Astrocyte of the spinal cord (primary cell): ENCODE data around the gene TWF2.

Experiments used
- DNase-seq: peaks from one replicate; pipeline ENCODE4 v3.0.0; 2011; ENCODE audit warnings: low read depth, low spot score
- H3K4me3 ChIP-seq: 2 replicates; pipeline ENCODE4 v1.5.1; 2011; ENCODE audit warnings: low read depth, mild to moderate bottlenecking, low read length, moderate library complexity
- in situ Hi-C: cut with HindIII; loops from 2 replicates; pipeline ENCODE4 v1.10.0; 2017; ENCODE audit warnings: low sequenced_read_pairs
- TF ChIP-seq, protein P1 (sequence below): IDR thresholded peaks from 2 replicates; pipeline ENCODE4 v1.5.1; 2012; ENCODE audit warnings: low read depth, mild to moderate bottlenecking, low read length, inconsistent platforms

The TWF2 gene

DNA sequence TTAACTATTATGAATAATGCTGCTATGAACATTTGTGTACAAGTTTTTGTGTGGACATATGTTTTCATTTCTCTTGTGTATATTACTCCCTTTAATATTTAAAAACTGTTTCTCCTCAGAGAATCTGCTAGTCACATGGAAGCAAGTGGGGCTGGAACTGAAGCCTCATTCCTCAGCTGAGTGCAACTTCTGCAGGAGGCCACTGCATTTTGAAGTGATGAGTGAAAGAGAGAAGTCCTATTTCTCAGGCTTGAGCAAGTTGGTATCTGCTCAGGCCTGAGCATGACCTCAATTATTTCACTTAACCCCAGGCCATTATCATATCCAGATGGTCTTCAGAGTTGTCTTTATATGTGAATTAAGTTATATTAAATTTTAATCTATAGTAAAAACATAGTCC lies 25.1 kb downstream of the TWF2 start:
- H3K4me3 ChIP-seq: no peak overlapping the region
- in situ Hi-C loops: no loop called here
- DNase-seq: no peak
- TF ChIP-seq, protein P1, sequence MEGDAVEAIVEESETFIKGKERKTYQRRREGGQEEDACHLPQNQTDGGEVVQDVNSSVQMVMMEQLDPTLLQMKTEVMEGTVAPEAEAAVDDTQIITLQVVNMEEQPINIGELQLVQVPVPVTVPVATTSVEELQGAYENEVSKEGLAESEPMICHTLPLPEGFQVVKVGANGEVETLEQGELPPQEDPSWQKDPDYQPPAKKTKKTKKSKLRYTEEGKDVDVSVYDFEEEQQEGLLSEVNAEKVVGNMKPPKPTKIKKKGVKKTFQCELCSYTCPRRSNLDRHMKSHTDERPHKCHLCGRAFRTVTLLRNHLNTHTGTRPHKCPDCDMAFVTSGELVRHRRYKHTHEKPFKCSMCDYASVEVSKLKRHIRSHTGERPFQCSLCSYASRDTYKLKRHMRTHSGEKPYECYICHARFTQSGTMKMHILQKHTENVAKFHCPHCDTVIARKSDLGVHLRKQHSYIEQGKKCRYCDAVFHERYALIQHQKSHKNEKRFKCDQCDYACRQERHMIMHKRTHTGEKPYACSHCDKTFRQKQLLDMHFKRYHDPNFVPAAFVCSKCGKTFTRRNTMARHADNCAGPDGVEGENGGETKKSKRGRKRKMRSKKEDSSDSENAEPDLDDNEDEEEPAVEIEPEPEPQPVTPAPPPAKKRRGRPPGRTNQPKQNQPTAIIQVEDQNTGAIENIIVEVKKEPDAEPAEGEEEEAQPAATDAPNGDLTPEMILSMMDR: no peak

DNA sequence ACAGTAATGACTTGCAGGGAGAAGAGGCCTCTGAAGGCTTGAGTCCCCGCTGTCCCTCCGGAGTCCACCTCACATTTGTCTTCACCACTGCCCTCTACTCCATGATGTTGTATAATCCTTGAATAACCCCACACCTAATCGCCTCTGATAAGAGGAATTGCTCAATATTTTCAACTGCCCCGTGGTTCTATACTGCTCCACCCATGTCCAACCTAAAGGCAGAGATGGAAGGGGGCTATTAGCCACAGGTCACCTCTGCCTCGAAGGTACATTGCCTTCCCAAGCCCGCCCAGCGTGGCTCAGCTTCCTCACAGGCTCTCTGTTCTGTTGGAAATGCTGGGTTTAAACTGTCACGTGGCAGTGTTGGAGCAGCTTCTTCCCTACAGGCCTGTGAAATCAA lies 26.0 kb downstream of the TWF2 start:
- no peak overlapping the region for H3K4me3 ChIP-seq
- in situ Hi-C loops: no loop called here
- TF ChIP-seq, protein P1: no peak
- no peak for DNase-seq

DNA sequence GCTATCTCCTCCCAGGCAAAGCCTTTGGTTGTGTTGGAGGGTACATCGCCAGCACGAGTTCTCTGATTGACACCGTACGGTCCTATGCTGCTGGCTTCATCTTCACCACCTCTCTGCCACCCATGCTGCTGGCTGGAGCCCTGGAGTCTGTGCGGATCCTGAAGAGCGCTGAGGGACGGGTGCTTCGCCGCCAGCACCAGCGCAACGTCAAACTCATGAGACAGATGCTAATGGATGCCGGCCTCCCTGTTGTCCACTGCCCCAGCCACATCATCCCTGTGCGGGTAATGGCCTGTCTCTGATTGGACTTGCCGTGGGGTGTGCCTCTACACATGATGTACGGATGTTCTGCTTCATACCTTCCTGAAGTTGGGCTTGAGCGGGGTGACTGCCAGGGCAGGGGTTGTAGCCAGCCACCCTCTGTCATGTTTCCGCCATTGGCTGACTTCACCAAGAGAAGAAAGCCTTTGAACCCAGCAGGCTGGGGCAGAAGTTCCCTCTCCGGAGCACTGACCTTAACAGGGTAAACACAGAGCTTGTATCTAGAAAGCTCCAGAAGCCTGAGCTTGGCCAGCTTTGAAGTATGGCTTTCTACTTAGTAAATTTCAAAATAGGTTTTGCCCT lies 27.6 kb downstream of the TWF2 start:
- in situ Hi-C loops: no loop called here
- H3K4me3 ChIP-seq: no peak overlapping the region
- no peak for DNase-seq
- TF ChIP-seq, protein P1: no peak

- H3K4me3 ChIP-seq: no peak overlapping the region
- no peak for DNase-seq
- in situ Hi-C loops: no loop called here
- TF ChIP-seq, protein P1: no peak
Observed at GRCh38 chr3:52210550-52211046, 28.4 kb downstream of the TWF2 start.

DNA sequence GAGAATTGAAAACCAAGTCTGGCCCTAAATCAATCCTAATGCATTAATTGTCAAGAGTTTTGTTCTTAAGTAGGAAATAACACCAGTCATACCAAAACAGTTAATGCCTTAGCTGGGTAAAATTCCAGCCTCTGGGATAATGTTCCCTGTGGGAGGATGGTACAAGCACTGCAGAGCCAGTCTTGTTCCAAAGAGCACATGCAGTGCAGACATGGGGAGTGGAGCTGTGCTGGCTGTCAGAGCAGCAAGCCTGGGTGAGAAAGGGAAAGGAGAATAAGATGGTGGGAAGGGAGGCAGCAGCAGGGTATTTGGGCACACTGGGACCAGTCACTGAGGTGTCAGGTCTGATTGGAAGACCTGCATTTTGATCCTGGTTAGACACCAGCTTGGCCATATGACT lies 28.9 kb downstream of the TWF2 start:
- H3K4me3 ChIP-seq: no peak overlapping the region
- in situ Hi-C loops: no loop called here
- TF ChIP-seq, protein P1: no peak
- no peak for DNase-seq

DNA sequence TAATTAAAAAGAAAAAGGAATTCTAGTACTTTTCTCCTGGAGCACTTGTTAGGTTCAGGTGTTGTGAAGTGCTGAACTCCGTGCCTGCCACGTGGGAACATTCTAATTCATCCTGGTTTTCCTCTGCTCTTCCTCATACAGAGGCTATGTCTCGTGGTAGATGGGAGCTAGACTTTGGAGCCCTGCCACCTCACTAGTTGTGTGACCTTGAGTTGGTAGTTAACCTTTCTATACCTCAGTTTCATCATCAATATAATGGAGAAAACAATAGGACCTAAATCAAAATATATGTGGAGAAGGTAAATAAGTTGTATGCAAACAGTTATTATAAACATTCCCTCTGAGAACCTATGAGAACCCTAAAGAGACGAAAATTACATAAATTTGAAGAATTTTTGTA lies 30.4 kb downstream of the TWF2 start:
- no peak overlapping the region for H3K4me3 ChIP-seq
- in situ Hi-C loops: no loop called here
- TF ChIP-seq, protein P1: no peak
- DNase-seq: no peak
